ENCODE data around the gene MAD1L1.
A peak's percentile ranks its signal among the peaks of the same experiment; 100 is the strongest.

The MAD1L1 gene

DNA sequence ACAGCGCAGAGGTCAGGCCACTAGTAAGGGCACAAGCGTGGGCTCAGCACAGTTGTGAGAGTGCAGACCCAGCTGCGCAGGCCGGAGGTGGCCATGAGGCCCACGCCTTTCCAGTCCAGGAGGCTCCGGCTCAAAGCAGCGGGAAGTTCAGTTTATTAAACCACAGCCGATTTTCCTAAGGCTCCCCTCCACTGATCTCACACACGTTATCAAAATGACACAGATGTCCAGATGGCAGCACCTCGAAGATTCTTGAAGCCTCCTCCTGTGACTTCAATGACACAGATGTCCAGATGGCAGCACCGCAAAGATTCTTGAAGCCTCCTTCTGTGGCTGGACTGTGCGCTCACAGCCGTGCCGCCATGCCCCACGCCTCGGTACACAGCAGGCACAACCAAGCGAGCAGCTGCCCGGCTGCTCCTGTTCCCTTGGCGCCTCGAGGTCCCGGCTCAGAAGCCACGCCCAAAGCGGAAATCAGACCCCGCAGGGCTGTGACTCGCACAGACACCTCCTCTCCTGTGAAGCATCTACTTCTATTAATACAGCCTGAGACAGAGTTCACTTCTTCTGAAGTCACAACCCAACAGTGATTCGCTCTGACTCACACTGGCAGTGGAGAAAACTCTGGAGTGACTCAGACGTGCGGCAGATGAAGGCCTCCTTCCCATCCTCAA is 122.7 kb downstream of the MAD1L1 start:
- 57% methylated on average over 28 of the region's 28 CpGs for WGBS
- Histone ChIP-seq H4K8ac (ENCODE audit: low read length) (peak overlapping the region; percentile 58), H3K36me3 (ENCODE audit: control insufficient read depth in 1 of 2, insufficient read depth in 2 of 2, low read depth in 1 of 2, low read length in 2 of 2) (peaks cover 6 to 17% of the 10 kb centered on the region in 2 experiments), H2BK5ac (ENCODE audit: low read depth, low read length, poor library complexity, severe bottlenecking) (no peak overlapping the region), H2BK12ac (ENCODE audit: low read length in 2 of 2) (peak overlapping the region in 1 of 2 experiments; percentile 4), H3K4me2 (ENCODE audit: low read length, poor library complexity, severe bottlenecking) (no peak overlapping the region), H3K9ac (ENCODE audit: low read length) (no peak overlapping the region), H4K91ac (ENCODE audit: low read length) (peak overlapping the region; percentile 27), H3K4me1 (ENCODE audit: control insufficient read depth, insufficient read depth, low read depth, low read length) (peaks cover 37% of the 10 kb centered on the region), H3K79me1 (replicated peaks; ENCODE audit: low read length, poor library complexity, severe bottlenecking) (peaks cover 20% of the 10 kb centered on the region), H3K23ac (ENCODE audit: low read length in 2 of 2) (no peak overlapping the region), H3K27me3 (ENCODE audit: control insufficient read depth in 1 of 2, insufficient read depth in 1 of 2, low read length in 2 of 2) (no peaks in the 10 kb centered on the region), H3K14ac (ENCODE audit: low read length in 2 of 2) (peak overlapping the region in 1 of 2 experiments; percentile 12), H3K4ac (ENCODE audit: low read depth in 1 of 2, low read length in 2 of 2) (no peak overlapping the region), H2BK120ac (ENCODE audit: low read depth, low read length) (no peak overlapping the region), H2AFZ (ENCODE audit: low read depth, low read length) (no peak overlapping the region), H2AK5ac (ENCODE audit: low read length, severe bottlenecking) (peak overlapping the region; percentile 34), H3K4me3 (ENCODE audit: insufficient read depth in 1 of 2, low read depth in 1 of 2, low read length in 2 of 2) (no peak overlapping the region), H3K9me3 (ENCODE audit: control insufficient read depth, low read length) (no peaks in the 10 kb centered on the region), H3K18ac (ENCODE audit: low read depth in 1 of 2, low read length in 2 of 2) (peak overlapping the region in 1 of 2 experiments; percentile 25), H2BK15ac (ENCODE audit: low read depth, poor library complexity, severe bottlenecking) (no peak overlapping the region), H3K27ac (ENCODE audit: low read length, poor library complexity, severe bottlenecking) (no peak overlapping the region)
- DNase-seq, result peak; percentile 94

DNA sequence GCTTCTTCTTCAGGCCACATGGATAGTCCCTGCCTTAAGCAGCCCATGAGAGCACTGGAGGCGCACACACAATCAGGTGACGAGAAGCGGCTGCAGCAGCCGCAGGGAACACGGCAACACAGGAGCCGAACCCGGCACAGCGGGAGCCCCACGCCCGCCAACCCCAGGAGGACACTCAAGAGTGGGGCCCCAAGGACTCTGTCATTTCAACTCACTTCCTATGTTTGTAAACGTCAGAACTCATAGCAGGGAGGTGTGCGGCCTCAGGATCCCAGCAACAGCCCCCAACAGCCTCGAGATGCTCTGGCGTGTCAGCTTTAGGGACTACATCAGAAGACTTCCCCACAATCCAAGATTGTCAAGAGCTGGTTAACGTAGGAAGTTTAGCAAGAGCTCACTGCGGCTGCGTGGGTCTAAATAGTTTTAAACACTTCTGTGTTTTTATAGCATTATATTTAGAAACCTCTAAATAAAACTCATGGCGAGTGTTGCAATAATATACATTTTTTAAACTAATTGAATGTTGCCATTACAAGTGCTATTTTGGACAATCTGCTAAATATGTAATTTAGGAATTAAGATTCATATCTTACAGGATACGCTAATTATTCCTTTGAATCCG is 123.4 kb downstream of the MAD1L1 start:
- H2AFZ ChIP-seq (ENCODE audit: low read depth, low read length), result no peak overlapping the region
- H3K9me3 ChIP-seq (ENCODE audit: control insufficient read depth, low read length), result no peaks in the 10 kb centered on the region
- H2BK5ac ChIP-seq (ENCODE audit: low read depth, low read length, poor library complexity, severe bottlenecking), result no peak overlapping the region
- H2AK5ac ChIP-seq (ENCODE audit: low read length, severe bottlenecking), result no peak overlapping the region
- peaks cover 2 to 17% of the 10 kb centered on the region in 2 experiments for H3K36me3 ChIP-seq (ENCODE audit: control insufficient read depth in 1 of 2, insufficient read depth in 2 of 2, low read depth in 1 of 2, low read length in 2 of 2)
- H3K4me3 ChIP-seq (ENCODE audit: insufficient read depth in 1 of 2, low read depth in 1 of 2, low read length in 2 of 2), result no peak overlapping the region
- no peak overlapping the region for H4K8ac ChIP-seq (ENCODE audit: low read length)
- no peak overlapping the region for H3K4ac ChIP-seq (ENCODE audit: low read depth in 1 of 2, low read length in 2 of 2)
- H2BK15ac ChIP-seq (ENCODE audit: low read depth, poor library complexity, severe bottlenecking), result no peak overlapping the region
- H3K14ac ChIP-seq (ENCODE audit: low read length in 2 of 2), result no peak overlapping the region
- H3K27me3 ChIP-seq (ENCODE audit: control insufficient read depth in 1 of 2, insufficient read depth in 1 of 2, low read length in 2 of 2), result no peaks in the 10 kb centered on the region
- H3K9ac ChIP-seq (ENCODE audit: low read length), result no peak overlapping the region
- no peak overlapping the region for H3K18ac ChIP-seq (ENCODE audit: low read depth in 1 of 2, low read length in 2 of 2)
- 80% methylated on average over 16 of the region's 20 CpGs for WGBS
- H3K4me1 ChIP-seq (ENCODE audit: control insufficient read depth, insufficient read depth, low read depth, low read length), result peaks cover 36% of the 10 kb centered on the region
- H3K4me2 ChIP-seq (ENCODE audit: low read length, poor library complexity, severe bottlenecking), result no peak overlapping the region
- no peak overlapping the region for H4K91ac ChIP-seq (ENCODE audit: low read length)
- H3K79me1 ChIP-seq (replicated peaks; ENCODE audit: low read length, poor library complexity, severe bottlenecking), result peaks cover 17% of the 10 kb centered on the region
- peak; percentile 22 for DNase-seq
- H3K27ac ChIP-seq (ENCODE audit: low read length, poor library complexity, severe bottlenecking), result no peak overlapping the region
- no peak overlapping the region for H2BK120ac ChIP-seq (ENCODE audit: low read depth, low read length)
- no peak overlapping the region for H2BK12ac ChIP-seq (ENCODE audit: low read length in 2 of 2)
- H3K23ac ChIP-seq (ENCODE audit: low read length in 2 of 2), result no peak overlapping the region

DNA sequence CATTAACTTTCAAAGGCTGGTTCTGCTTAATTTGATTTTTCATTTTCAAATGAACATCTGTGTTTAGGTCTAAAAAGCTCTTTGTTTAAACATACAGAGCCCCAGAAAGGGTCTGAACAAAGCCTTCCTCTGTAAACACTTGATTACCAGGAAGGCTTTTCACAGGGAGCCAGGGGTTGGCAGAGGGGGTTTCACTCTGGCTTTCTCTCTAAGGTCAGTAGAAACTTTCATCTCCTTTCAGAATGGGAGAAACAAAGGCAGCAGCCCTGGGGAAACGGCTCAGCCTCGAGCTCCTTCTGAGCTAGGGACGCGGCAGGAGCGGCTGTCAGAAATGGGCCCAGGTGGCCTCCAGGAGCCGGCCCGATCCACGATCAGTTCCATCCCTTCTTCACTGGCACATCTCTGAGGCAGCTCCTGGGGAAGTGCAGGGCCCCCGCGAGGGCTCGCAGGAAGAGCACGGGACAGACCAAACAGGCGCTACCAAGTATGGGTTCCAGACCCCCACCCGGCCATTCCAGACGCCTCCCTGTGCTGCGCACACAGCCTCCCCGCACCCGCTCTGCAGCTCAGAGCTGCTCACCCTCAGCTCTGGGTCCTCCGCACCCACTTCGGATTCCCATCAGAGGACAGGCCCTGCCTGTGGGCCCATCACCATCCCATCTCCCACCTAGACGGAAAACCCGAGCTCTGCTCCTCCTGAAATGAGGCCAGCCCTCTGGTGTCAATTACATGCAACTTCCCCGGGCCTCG is 124.1 kb downstream of the MAD1L1 start:
- peaks cover 37% of the 10 kb centered on the region for H3K4me1 ChIP-seq (ENCODE audit: control insufficient read depth, insufficient read depth, low read depth, low read length)
- no peak overlapping the region for H2BK120ac ChIP-seq (ENCODE audit: low read depth, low read length)
- no peak overlapping the region for H3K27ac ChIP-seq (ENCODE audit: low read length, poor library complexity, severe bottlenecking)
- no peak overlapping the region for H2AFZ ChIP-seq (ENCODE audit: low read depth, low read length)
- H2BK5ac ChIP-seq (ENCODE audit: low read depth, low read length, poor library complexity, severe bottlenecking), result no peak overlapping the region
- H3K4me3 ChIP-seq (ENCODE audit: insufficient read depth in 1 of 2, low read depth in 1 of 2, low read length in 2 of 2), result no peak overlapping the region
- no peak overlapping the region for H3K23ac ChIP-seq (ENCODE audit: low read length in 2 of 2)
- H4K8ac ChIP-seq (ENCODE audit: low read length), result no peak overlapping the region
- no peak overlapping the region for H4K91ac ChIP-seq (ENCODE audit: low read length)
- H3K4me2 ChIP-seq (ENCODE audit: low read length, poor library complexity, severe bottlenecking), result no peak overlapping the region
- H3K14ac ChIP-seq (ENCODE audit: low read length in 2 of 2), result no peak overlapping the region
- H3K36me3 ChIP-seq (ENCODE audit: control insufficient read depth in 1 of 2, insufficient read depth in 2 of 2, low read depth in 1 of 2, low read length in 2 of 2), result peaks cover 0 to 17% of the 10 kb centered on the region in 2 experiments
- 88% methylated on average over 24 of the region's 24 CpGs for WGBS
- no peaks in the 10 kb centered on the region for H3K27me3 ChIP-seq (ENCODE audit: control insufficient read depth in 1 of 2, insufficient read depth in 1 of 2, low read length in 2 of 2)
- H2BK15ac ChIP-seq (ENCODE audit: low read depth, poor library complexity, severe bottlenecking), result no peak overlapping the region
- H3K18ac ChIP-seq (ENCODE audit: low read depth in 1 of 2, low read length in 2 of 2), result peak overlapping the region in 1 of 2 experiments; percentile 33
- no peaks in the 10 kb centered on the region for H3K9me3 ChIP-seq (ENCODE audit: control insufficient read depth, low read length)
- no peak overlapping the region for H2AK5ac ChIP-seq (ENCODE audit: low read length, severe bottlenecking)
- H3K79me1 ChIP-seq (replicated peaks; ENCODE audit: low read length, poor library complexity, severe bottlenecking), result peaks cover 16% of the 10 kb centered on the region
- DNase-seq, result no peak
- no peak overlapping the region for H2BK12ac ChIP-seq (ENCODE audit: low read length in 2 of 2)
- no peak overlapping the region for H3K4ac ChIP-seq (ENCODE audit: low read depth in 1 of 2, low read length in 2 of 2)
- H3K9ac ChIP-seq (ENCODE audit: low read length), result no peak overlapping the region

DNA sequence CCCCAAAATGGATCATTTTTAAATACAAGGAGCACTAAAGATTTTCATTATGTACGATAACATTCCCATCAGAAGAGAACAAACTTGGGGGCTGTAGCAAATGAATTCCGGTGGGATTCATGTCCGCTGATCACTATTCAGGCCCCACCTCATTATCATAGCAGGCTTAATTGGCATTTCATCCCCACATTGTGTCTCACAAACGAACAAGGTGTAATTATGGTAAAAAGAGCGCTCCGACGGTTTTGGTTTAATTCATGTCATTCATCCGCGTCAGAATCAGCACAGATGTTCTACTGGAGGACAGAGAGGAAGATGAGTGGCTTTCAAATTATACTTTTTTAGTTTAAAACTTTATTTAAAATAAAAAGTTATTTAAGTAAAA is 124.7 kb downstream of the MAD1L1 start:
- H2BK120ac ChIP-seq (ENCODE audit: low read depth, low read length), result no peak overlapping the region
- no peak overlapping the region for H3K23ac ChIP-seq (ENCODE audit: low read length in 2 of 2)
- H3K36me3 ChIP-seq (ENCODE audit: control insufficient read depth in 1 of 2, insufficient read depth in 2 of 2, low read depth in 1 of 2, low read length in 2 of 2), result peaks cover 0 to 19% of the 10 kb centered on the region in 2 experiments
- no peak overlapping the region for H3K18ac ChIP-seq (ENCODE audit: low read depth in 1 of 2, low read length in 2 of 2)
- H3K79me1 ChIP-seq (replicated peaks; ENCODE audit: low read length, poor library complexity, severe bottlenecking), result peaks cover 17% of the 10 kb centered on the region
- no peak for DNase-seq
- no peak overlapping the region for H2BK15ac ChIP-seq (ENCODE audit: low read depth, poor library complexity, severe bottlenecking)
- no peak overlapping the region for H2AK5ac ChIP-seq (ENCODE audit: low read length, severe bottlenecking)
- H3K9me3 ChIP-seq (ENCODE audit: control insufficient read depth, low read length), result no peaks in the 10 kb centered on the region
- H2AFZ ChIP-seq (ENCODE audit: low read depth, low read length), result no peak overlapping the region
- no peak overlapping the region for H3K9ac ChIP-seq (ENCODE audit: low read length)
- no peak overlapping the region for H3K4me3 ChIP-seq (ENCODE audit: insufficient read depth in 1 of 2, low read depth in 1 of 2, low read length in 2 of 2)
- H4K91ac ChIP-seq (ENCODE audit: low read length), result no peak overlapping the region
- H3K27me3 ChIP-seq (ENCODE audit: control insufficient read depth in 1 of 2, insufficient read depth in 1 of 2, low read length in 2 of 2), result no peaks in the 10 kb centered on the region
- H3K14ac ChIP-seq (ENCODE audit: low read length in 2 of 2), result no peak overlapping the region
- H2BK5ac ChIP-seq (ENCODE audit: low read depth, low read length, poor library complexity, severe bottlenecking), result no peak overlapping the region
- H4K8ac ChIP-seq (ENCODE audit: low read length), result no peak overlapping the region
- no peak overlapping the region for H3K4me2 ChIP-seq (ENCODE audit: low read length, poor library complexity, severe bottlenecking)
- H3K4ac ChIP-seq (ENCODE audit: low read depth in 1 of 2, low read length in 2 of 2), result no peak overlapping the region
- H2BK12ac ChIP-seq (ENCODE audit: low read length in 2 of 2), result no peak overlapping the region
- H3K27ac ChIP-seq (ENCODE audit: low read length, poor library complexity, severe bottlenecking), result no peak overlapping the region
- peaks cover 36% of the 10 kb centered on the region for H3K4me1 ChIP-seq (ENCODE audit: control insufficient read depth, insufficient read depth, low read depth, low read length)
- 96% methylated on average over 7 of the region's 9 CpGs for WGBS

Measured in mesenchymal stem cell (in vitro differentiated cells and primary cell).